Nasal cavity respiratory epithelium epithelial cell of viscerocranial mucosa (primary cell): Measurements from ENCODE around the gene ARL6IP1. TPM values are rescaled to one million over a fixed set of nuclear protein-coding genes. Genes with fewer than 3 reads are reported as not detected.

ENCODE experiments used
- total RNA-seq: library from RNA; depleted of rRNA; stranded (reverse); fragments of >200 nt; gene quantifications from 2 replicates; pipeline ENCODE4 v1.2.3, GENCODE V29; 2014

Gene ARL6IP1
- 145 and 203 TPM in 2 replicates for total RNA-seq

DNA sequence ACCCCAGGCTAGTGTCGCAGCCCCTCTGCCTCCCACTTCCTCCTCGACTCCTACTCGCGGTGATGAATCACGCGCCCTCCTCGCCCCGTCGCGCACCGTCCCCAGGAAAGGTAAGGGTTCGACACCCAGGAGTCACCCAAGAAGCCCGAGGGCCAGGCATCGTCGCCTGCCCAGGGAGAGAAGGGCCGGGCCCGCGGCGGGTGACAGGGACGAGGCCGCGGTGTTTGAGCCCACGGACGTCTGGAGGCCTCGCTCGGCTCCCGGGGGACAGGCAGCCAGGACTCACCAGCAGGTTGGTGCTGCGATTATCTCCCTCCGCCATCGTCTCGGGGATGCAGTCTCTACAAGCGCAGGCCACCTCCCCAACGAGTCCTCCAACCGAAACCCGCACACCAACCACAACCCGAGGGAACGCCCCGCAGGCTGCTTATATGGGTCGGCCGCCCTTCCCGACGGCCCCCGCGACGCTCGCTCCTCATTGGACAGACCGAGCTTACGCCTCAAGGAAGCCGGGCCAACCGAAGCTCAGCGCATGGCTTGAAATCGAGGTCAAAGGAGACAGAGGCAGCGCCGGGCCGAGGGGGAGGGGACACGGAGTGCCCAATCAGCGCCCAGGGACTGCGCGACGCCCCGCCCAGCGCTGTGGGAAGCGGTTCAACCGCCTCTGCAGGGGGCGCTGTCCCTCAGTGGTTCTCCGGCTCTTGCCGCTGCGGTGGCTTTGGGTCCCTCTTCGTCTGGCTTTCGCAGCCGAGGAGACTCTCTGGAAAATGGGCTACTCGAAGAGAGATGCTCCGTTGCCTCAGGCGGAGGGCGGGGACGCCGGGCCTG, at the start of gene ARL6IP1:
ARL6IP1 (minus strand) TSS at position 405 of the 828 bp plus-strand sequence; CDS start at position 322, 83 bp downstream.

DNA sequence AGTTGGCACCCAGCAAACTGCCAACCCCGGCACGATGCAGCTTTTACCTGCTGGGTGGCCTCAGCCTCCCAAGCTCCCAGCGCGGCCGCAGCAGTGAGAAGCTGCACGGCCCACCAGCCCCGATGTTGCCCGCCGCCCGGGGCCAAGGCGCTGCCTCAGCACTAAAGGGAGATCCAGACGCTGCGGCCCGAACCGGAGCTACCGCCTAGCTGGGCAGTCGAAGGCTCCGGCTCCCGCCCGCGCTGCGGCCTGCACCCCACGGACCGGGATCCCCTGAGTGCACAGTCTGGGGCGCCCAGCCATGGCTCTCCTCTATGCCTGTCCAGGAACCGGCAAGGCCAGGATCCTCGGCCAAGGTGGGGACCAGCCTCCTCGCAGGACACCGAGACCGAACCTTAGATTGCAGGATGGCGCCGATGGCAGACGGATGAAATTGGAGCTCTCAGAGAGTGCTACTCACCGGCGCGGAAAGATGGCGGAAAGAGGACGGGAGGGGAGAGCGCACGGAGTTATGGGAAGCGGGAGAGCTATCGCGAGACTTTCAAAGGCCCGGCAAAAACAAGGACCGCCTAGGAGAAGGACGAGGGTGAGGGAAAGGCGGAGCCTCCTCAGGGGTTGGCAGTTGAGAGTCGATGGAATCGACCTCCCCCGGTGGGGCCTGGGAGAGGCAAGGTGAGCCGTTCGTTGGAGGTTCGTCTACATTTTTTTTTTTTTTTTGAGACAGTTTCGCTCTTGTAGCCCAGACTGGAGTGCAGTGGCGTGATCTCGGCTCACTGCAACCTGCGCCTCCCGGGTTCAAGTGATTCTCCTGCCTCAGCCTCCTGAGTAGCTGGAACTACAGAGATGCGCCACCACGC, 11.3 kb downstream of the ARL6IP1 start, which contains the start of gene RPS15A:
RPS15A (minus strand) TSS at position 485 of the 857 bp plus-strand sequence. CDS start 1,221 bp downstream, outside the sequence.

Other genes starting within 250 kb of the ARL6IP1 start
- 204 and 292 TPM in 2 replicates for gene NOMO2, start 239.5 kb downstream of the ARL6IP1 start, total RNA-seq
- gene RPS15A, start 11.2 kb downstream of the ARL6IP1 start, total RNA-seq: 1,369 and 1,634 TPM in 2 replicates
- 111 and 154 TPM in 2 replicates for gene SMG1, start 124.9 kb upstream of the ARL6IP1 start, total RNA-seq
- 4.1 and 5.5 TPM in 2 replicates for gene TMC7, start 182.4 kb upstream of the ARL6IP1 start, total RNA-seq